B cell (primary cell): Measurements from ENCODE around the gene USPL1. TPM values are rescaled to one million over a fixed set of nuclear protein-coding genes. Genes with fewer than 3 reads are reported as not detected.

Source experiments
- ATAC-seq: fragments of 200-7000 bp; cut with Tn5 transposase; one replicate; pipeline ENCODE4 v1.10.0; 2021; ENCODE audit warnings: low read depth, mild to moderate bottlenecking, moderate number of reproducible peaks, moderate library complexity
- CTCF ChIA-PET: fragments of 350-600 bp; sonication (Branson Sonifier 250); formaldehyde crosslinking; loops from one replicate; lab custom pipeline; 2021; ENCODE audit warnings: antibody characterized with exemption, inconsistent platforms; lab: Charles Lee
- POLR2A ChIA-PET: fragments of 350-600 bp; sonication (Branson Sonifier 250); formaldehyde crosslinking; loops from one replicate; lab custom pipeline; 2021; ENCODE audit warnings: antibody characterized with exemption; lab: Charles Lee
- DNase-seq: peaks from one replicate; pipeline ENCODE4 v3.0.0; 2013
- H2AFZ ChIP-seq: 2 replicates; pipeline ENCODE4 v1.6.1; 2012; ENCODE audit warnings: mild to moderate bottlenecking, low read depth, low read length; ENCODE audit not compliant: insufficient read depth, poor library complexity, severe bottlenecking
- H3K27ac ChIP-seq, 2 donors: 1 replicate in 1 of 2; 2 replicates in 1 of 2; pipeline ENCODE4 v1.5.1; 2012 to 2013; ENCODE audit warnings: low read length in 2 of 2, mild to moderate bottlenecking in 2 of 2, moderate library complexity in 1 of 2
- H3K27me3 ChIP-seq, 4 experiments: fragments of 200-600 bp in 1 of 4; sonication (generic) in 1 of 4; replicated peaks in 1 of 4; 1 replicate in 2 of 4; 2 replicates in 2 of 4; pipeline versions ENCODE4 v1.6.1 to v1.7.0; 2013 to 2016; ENCODE audit warnings: low read length in 3 of 4, mild to moderate bottlenecking in 2 of 4, mixed read lengths in 1 of 4, moderate library complexity in 1 of 4; ENCODE audit not compliant: insufficient read depth in 4 of 4, control insufficient read depth in 3 of 4; ENCODE audit errors: control extremely low read depth in 1 of 4
- H3K36me3 ChIP-seq, 2 experiments: replicated peaks in 1 of 2; 1 replicate in 1 of 2; 2 replicates in 1 of 2; pipeline versions ENCODE4 v1.6.1 to v1.7.1; 2013; ENCODE audit warnings: low read length in 1 of 2; ENCODE audit not compliant: insufficient read depth in 2 of 2, control insufficient read depth in 1 of 2; ENCODE audit errors: control extremely low read depth in 1 of 2, extremely low read depth in 1 of 2
- H3K4me1 ChIP-seq, 2 donors: fragments of 200-600 bp in 1 of 2; sonication (generic) in 1 of 2; 1 replicate in 1 of 2; 2 replicates in 1 of 2; pipeline versions ENCODE4 v1.5.1 to v1.6.1; 2013 to 2017; ENCODE audit warnings: low read length in 2 of 2; ENCODE audit not compliant: control insufficient read depth in 2 of 2, insufficient read depth in 2 of 2
- H3K4me2 ChIP-seq: replicated peaks from 2 replicates; pipeline ENCODE3; 2012; ENCODE audit warnings: mild to moderate bottlenecking, low read depth, low read length; ENCODE audit not compliant: poor library complexity, severe bottlenecking
- H3K4me3 ChIP-seq, 5 experiments: fragments of 200-600 bp in 1 of 5; sonication (generic) in 1 of 5; 1 replicate in 3 of 5; 2 replicates in 2 of 5; pipeline versions ENCODE4 v1.5.1 to v1.7.0; 2011 to 2016; ENCODE audit warnings: low read length in 4 of 5, mild to moderate bottlenecking in 4 of 5, low read depth in 2 of 5, control low read depth in 1 of 5, moderate library complexity in 1 of 5; ENCODE audit not compliant: insufficient read depth in 1 of 5; ENCODE audit errors: control extremely low read depth in 1 of 5, extremely low read depth in 1 of 5
- H3K79me2 ChIP-seq: fragments of 200-600 bp; sonication (generic); one replicate; pipeline ENCODE4 v1.6.0; 2016; ENCODE audit warnings: low read length; ENCODE audit not compliant: control insufficient read depth, insufficient read depth
- H3K9ac ChIP-seq: fragments of 200-600 bp; sonication (generic); 2 replicates; pipeline ENCODE4 v1.6.1; 2017; ENCODE audit warnings: mild to moderate bottlenecking, low read length, moderate library complexity
- H3K9me3 ChIP-seq, 3 donors: one replicate each; pipeline versions ENCODE4 v1.6.1 to v1.7.1; 2013; ENCODE audit warnings: low read length in 2 of 3; ENCODE audit not compliant: control insufficient read depth in 2 of 3, insufficient read depth in 1 of 3; ENCODE audit errors: control extremely low read depth in 1 of 3
- H4K20me1 ChIP-seq: 2 replicates; pipeline ENCODE4 v1.6.0; 2012; ENCODE audit warnings: mild to moderate bottlenecking, low read length; ENCODE audit not compliant: insufficient read depth, control insufficient read depth, poor library complexity, severe bottlenecking
- H3K27ac Mint-ChIP-seq: one replicate; pipeline ENCODE4 v1.8.0; 2021; ENCODE audit warnings: mixed read lengths
- H3K27me3 Mint-ChIP-seq: one replicate; pipeline ENCODE4 v1.8.0; 2021; ENCODE audit warnings: mixed read lengths
- H3K4me1 Mint-ChIP-seq: one replicate; pipeline ENCODE4 v1.8.0; 2021; ENCODE audit warnings: mixed read lengths
- H3K4me3 Mint-ChIP-seq: one replicate; pipeline ENCODE4 v1.8.0; 2021; ENCODE audit warnings: mixed read lengths
- H3K9me3 Mint-ChIP-seq: one replicate; pipeline ENCODE4 v1.8.0; 2022; ENCODE audit warnings: mixed read lengths; ENCODE audit not compliant: insufficient read depth
- CTCF ChIP-seq: fragments of 200-600 bp; IDR thresholded peaks from one replicate; pipeline ENCODE4 v1.8.0; 2022; ENCODE audit warnings: antibody characterized with exemption, mild to moderate bottlenecking
- EZH2 ChIP-seq: IDR thresholded peaks from 2 replicates; pipeline ENCODE4 v1.6.1; 2012; ENCODE audit warnings: borderline replicate concordance, low read depth, mild to moderate bottlenecking, moderate library complexity, low read length; ENCODE audit not compliant: insufficient read depth, poor library complexity, severe bottlenecking
- WGBS: methylation state at CpG from one replicate; pipeline ENCODE4 v1.1.5; 2013; ENCODE audit warnings: missing lambda C conversion rate; ENCODE audit not compliant: insufficient coverage; 5-methylcytosine and 5-hydroxymethylcytosine counted together
- intact Hi-C: fragments of 100-400 bp; cut with micrococcal nuclease; formaldehyde crosslinking; loops from one replicate; pipeline ENCODE4 v1.10.0; 2022
- polyA plus RNA-seq: library from polyadenylated mRNA; depleted of rRNA; stranded (reverse); fragments of >200 nt; gene quantifications from 2 replicates; pipeline ENCODE4 v1.2.3, GENCODE V29; 2012
- total RNA-seq, 2 donors: library from RNA; stranded (reverse); fragments of 120-200 nt in 1 of 2; gene quantifications; 1 replicate in 1 of 2; 2 replicates in 1 of 2; pipeline versions ENCODE4 v1.2.3 to v1.2.4, GENCODE V29; 2013 to 2022

The USPL1 gene
- total and polyA plus RNA-seq, 2 donors (not counting 1 experiment from before 2014, with no cell fraction given): 30.2 to 55.8 TPM

GRCh38 chr13:30587739-30588138 lies 30.0 kb upstream of the USPL1 start:
- TF ChIP-seq EZH2 (no peak), CTCF (no peak)
- H4K20me1 ChIP-seq: no peaks in the 10 kb centered on the region
- Mint-ChIP-seq H3K9me3 (no peaks in the 10 kb centered on the region), H3K27ac (no peak overlapping the region), H3K27me3 (no peaks in the 10 kb centered on the region), H3K4me3 (no peak overlapping the region), H3K4me1 (peaks cover 2% of the 10 kb centered on the region)
- H3K36me3 ChIP-seq: no peaks in the 10 kb centered on the region
- no peak overlapping the region for H2AFZ ChIP-seq
- no peak overlapping the region for H3K4me3 ChIP-seq
- intact Hi-C loops: no loop called here
- no peaks in the 10 kb centered on the region for H3K4me1 ChIP-seq
- no peaks in the 10 kb centered on the region for H3K27me3 ChIP-seq
- H3K27ac ChIP-seq: no peak overlapping the region
- POLR2A ChIA-PET: no interaction called here
- H3K9me3 ChIP-seq: no peaks in the 10 kb centered on the region
- H3K9ac ChIP-seq: no peak overlapping the region
- ATAC-seq (no peak), DNase-seq (no peak)
- no peak overlapping the region for H3K4me2 ChIP-seq
- CTCF ChIA-PET: interaction anchor here (0.9 kb wide), 1 partner anchor 11 kb away, joined by 3 read pairs; no protein-coding TSS in a partner anchor
- no peaks in the 10 kb centered on the region for H3K79me2 ChIP-seq

GRCh38 chr13:30593001-30593400 lies 24.7 kb upstream of the USPL1 start:
- no CpG with 5 or more reads among the region's 2 CpGs for WGBS
- ChIA-PET POLR2A (no interaction called here), CTCF (interaction anchor here (0.6 kb wide), 1 partner anchor 240 kb away, joined by 3 read pairs; no protein-coding TSS in a partner anchor)
- intact Hi-C loops: no loop called here
- Histone ChIP-seq H3K4me1 (no peaks in the 10 kb centered on the region), H3K27ac (no peak overlapping the region), H3K4me2 (no peak overlapping the region), H2AFZ (no peak overlapping the region), H3K9me3 (peaks cover 0 to 3% (median 0%) of the 10 kb centered on the region in 3 donors), H3K9ac (no peak overlapping the region), H3K79me2 (peaks cover 5% of the 10 kb centered on the region), H4K20me1 (no peaks in the 10 kb centered on the region), H3K36me3 (no peaks in the 10 kb centered on the region), H3K4me3 (no peak overlapping the region), H3K27me3 (no peaks in the 10 kb centered on the region)
- DNase-seq (no peak), ATAC-seq (no peak)
- no peaks in the 10 kb centered on the region for H3K27me3 Mint-ChIP-seq
- TF ChIP-seq EZH2 (no peak), CTCF (no peak)
- H3K9me3 Mint-ChIP-seq: no peaks in the 10 kb centered on the region
- no peak overlapping the region for H3K27ac Mint-ChIP-seq
- H3K4me3 Mint-ChIP-seq: no peak overlapping the region
- H3K4me1 Mint-ChIP-seq: peaks cover 4% of the 10 kb centered on the region
